ENCODE data around the gene NUBPL.
"Not testable (repeated sequence)": the region's sequence is repeated elsewhere in the genome, so short reads cannot be mapped to it uniquely, and the experiment has no call there.

NUBPL gene

GRCh38 chr14:31884776-31885379 is 323.7 kb downstream of the NUBPL start:
- H3K4me3 ChIP-seq (ENCODE audit: low read depth in 1 of 2, low read length in 2 of 2), result no peak overlapping the region
- no peaks in the 10 kb centered on the region for H3K27me3 ChIP-seq (ENCODE audit: low read depth, low read length)
- H3K27ac ChIP-seq (ENCODE audit: low read length), result no peak overlapping the region
- no peaks in the 10 kb centered on the region for H3K36me3 ChIP-seq (ENCODE audit: control insufficient read depth in 1 of 2, insufficient read depth in 2 of 2, low read length in 2 of 2)
- no peaks in the 10 kb centered on the region for H3K4me1 ChIP-seq (ENCODE audit: control insufficient read depth in 1 of 2, insufficient read depth in 2 of 2, low read length in 2 of 2)
- no peaks in the 10 kb centered on the region for H3K9me3 ChIP-seq (ENCODE audit: control insufficient read depth in 1 of 2, low read length in 2 of 2)

GRCh38 chr14:31886156-31886835 is 325.1 kb downstream of the NUBPL start:
- Histone ChIP-seq H3K36me3 (ENCODE audit: control insufficient read depth in 1 of 2, insufficient read depth in 2 of 2, low read length in 2 of 2) (no peaks in the 10 kb centered on the region), H3K27me3 (ENCODE audit: low read depth, low read length) (no peaks in the 10 kb centered on the region), H3K4me1 (ENCODE audit: control insufficient read depth in 1 of 2, insufficient read depth in 2 of 2, low read length in 2 of 2) (no peaks in the 10 kb centered on the region), H3K9me3 (ENCODE audit: control insufficient read depth in 1 of 2, low read length in 2 of 2) (no peaks in the 10 kb centered on the region), H3K27ac (ENCODE audit: low read length) (no peak overlapping the region), H3K4me3 (ENCODE audit: low read depth in 1 of 2, low read length in 2 of 2) (no peak overlapping the region)

- Histone ChIP-seq H3K4me1 (ENCODE audit: control insufficient read depth in 1 of 2, insufficient read depth in 2 of 2, low read length in 2 of 2) (peaks cover 0 to 2% of the 10 kb centered on the region in 2 donors), H3K36me3 (ENCODE audit: control insufficient read depth in 1 of 2, insufficient read depth in 2 of 2, low read length in 2 of 2) (no peaks in the 10 kb centered on the region), H3K27ac (ENCODE audit: low read length) (no peak overlapping the region), H3K9me3 (ENCODE audit: control insufficient read depth in 1 of 2, low read length in 2 of 2) (no peaks in the 10 kb centered on the region), H3K27me3 (ENCODE audit: low read depth, low read length) (no peaks in the 10 kb centered on the region), H3K4me3 (ENCODE audit: low read depth in 1 of 2, low read length in 2 of 2) (no peak overlapping the region)
Measured at GRCh38 chr14:31887929-31888580, 326.9 kb downstream of the NUBPL start.

- Histone ChIP-seq H3K4me1 (ENCODE audit: control insufficient read depth in 1 of 2, insufficient read depth in 2 of 2, low read length in 2 of 2) (peaks cover 0 to 7% of the 10 kb centered on the region in 2 donors), H3K27me3 (ENCODE audit: low read depth, low read length) (no peaks in the 10 kb centered on the region), H3K36me3 (ENCODE audit: control insufficient read depth in 1 of 2, insufficient read depth in 2 of 2, low read length in 2 of 2) (no peaks in the 10 kb centered on the region), H3K27ac (ENCODE audit: low read length) (no peak overlapping the region), H3K4me3 (ENCODE audit: low read depth in 1 of 2, low read length in 2 of 2) (no peak overlapping the region), H3K9me3 (ENCODE audit: control insufficient read depth in 1 of 2, low read length in 2 of 2) (no peaks in the 10 kb centered on the region)
Measured at GRCh38 chr14:31889297-31889696, 328.1 kb downstream of the NUBPL start.

GRCh38 chr14:31890202-31890601 is 329.0 kb downstream of the NUBPL start:
- H3K27me3 ChIP-seq (ENCODE audit: low read depth, low read length); H3K36me3 ChIP-seq (ENCODE audit: control insufficient read depth in 1 of 2, insufficient read depth in 2 of 2, low read length in 2 of 2); H3K9me3 ChIP-seq (ENCODE audit: control insufficient read depth in 1 of 2, low read length in 2 of 2); H3K4me3 ChIP-seq (ENCODE audit: low read depth in 1 of 2, low read length in 2 of 2); H3K27ac ChIP-seq (ENCODE audit: low read length); H3K4me1 ChIP-seq (ENCODE audit: control insufficient read depth in 1 of 2, insufficient read depth in 2 of 2, low read length in 2 of 2): not testable (repeated sequence)

- Histone ChIP-seq H3K4me3 (ENCODE audit: low read depth in 1 of 2, low read length in 2 of 2) (no peak overlapping the region), H3K27me3 (ENCODE audit: low read depth, low read length) (no peaks in the 10 kb centered on the region), H3K4me1 (ENCODE audit: control insufficient read depth in 1 of 2, insufficient read depth in 2 of 2, low read length in 2 of 2) (peaks cover 0 to 7% of the 10 kb centered on the region in 2 donors), H3K36me3 (ENCODE audit: control insufficient read depth in 1 of 2, insufficient read depth in 2 of 2, low read length in 2 of 2) (no peaks in the 10 kb centered on the region), H3K9me3 (ENCODE audit: control insufficient read depth in 1 of 2, low read length in 2 of 2) (no peaks in the 10 kb centered on the region), H3K27ac (ENCODE audit: low read length) (no peak overlapping the region)
Measured at GRCh38 chr14:31893221-31893757, 332.1 kb downstream of the NUBPL start.

GRCh38 chr14:31894351-31894750 is 333.1 kb downstream of the NUBPL start:
- H3K27ac ChIP-seq (ENCODE audit: low read length), result no peak overlapping the region
- peaks cover 0 to 7% of the 10 kb centered on the region in 2 donors for H3K4me1 ChIP-seq (ENCODE audit: control insufficient read depth in 1 of 2, insufficient read depth in 2 of 2, low read length in 2 of 2)
- H3K4me3 ChIP-seq (ENCODE audit: low read depth in 1 of 2, low read length in 2 of 2), result no peak overlapping the region
- H3K27me3 ChIP-seq (ENCODE audit: low read depth, low read length), result no peaks in the 10 kb centered on the region
- H3K36me3 ChIP-seq (ENCODE audit: control insufficient read depth in 1 of 2, insufficient read depth in 2 of 2, low read length in 2 of 2), result no peaks in the 10 kb centered on the region
- H3K9me3 ChIP-seq (ENCODE audit: control insufficient read depth in 1 of 2, low read length in 2 of 2), result no peaks in the 10 kb centered on the region

- Histone ChIP-seq H3K36me3 (ENCODE audit: control insufficient read depth in 1 of 2, insufficient read depth in 2 of 2, low read length in 2 of 2) (no peaks in the 10 kb centered on the region), H3K4me1 (ENCODE audit: control insufficient read depth in 1 of 2, insufficient read depth in 2 of 2, low read length in 2 of 2) (peaks cover 0 to 7% of the 10 kb centered on the region in 2 donors), H3K27ac (ENCODE audit: low read length) (no peak overlapping the region), H3K9me3 (ENCODE audit: control insufficient read depth in 1 of 2, low read length in 2 of 2) (no peaks in the 10 kb centered on the region), H3K27me3 (ENCODE audit: low read depth, low read length) (no peaks in the 10 kb centered on the region), H3K4me3 (ENCODE audit: low read depth in 1 of 2, low read length in 2 of 2) (no peak overlapping the region)
Measured at GRCh38 chr14:31895206-31895605, 334.0 kb downstream of the NUBPL start.

GRCh38 chr14:31895646-31896045 is 334.4 kb downstream of the NUBPL start:
- H3K4me3 ChIP-seq (ENCODE audit: low read depth in 1 of 2, low read length in 2 of 2), result no peak overlapping the region
- no peaks in the 10 kb centered on the region for H3K27me3 ChIP-seq (ENCODE audit: low read depth, low read length)
- no peaks in the 10 kb centered on the region for H3K9me3 ChIP-seq (ENCODE audit: control insufficient read depth in 1 of 2, low read length in 2 of 2)
- H3K27ac ChIP-seq (ENCODE audit: low read length), result no peak overlapping the region
- H3K36me3 ChIP-seq (ENCODE audit: control insufficient read depth in 1 of 2, insufficient read depth in 2 of 2, low read length in 2 of 2), result no peaks in the 10 kb centered on the region
- H3K4me1 ChIP-seq (ENCODE audit: control insufficient read depth in 1 of 2, insufficient read depth in 2 of 2, low read length in 2 of 2), result peaks cover 0 to 7% of the 10 kb centered on the region in 2 donors

- H3K36me3 ChIP-seq (ENCODE audit: control insufficient read depth in 1 of 2, insufficient read depth in 2 of 2, low read length in 2 of 2), result no peaks in the 10 kb centered on the region
- H3K9me3 ChIP-seq (ENCODE audit: control insufficient read depth in 1 of 2, low read length in 2 of 2), result no peaks in the 10 kb centered on the region
- peaks cover 0 to 7% of the 10 kb centered on the region in 2 donors for H3K4me1 ChIP-seq (ENCODE audit: control insufficient read depth in 1 of 2, insufficient read depth in 2 of 2, low read length in 2 of 2)
- H3K27ac ChIP-seq (ENCODE audit: low read length), result no peak overlapping the region
- H3K27me3 ChIP-seq (ENCODE audit: low read depth, low read length), result no peaks in the 10 kb centered on the region
- H3K4me3 ChIP-seq (ENCODE audit: low read depth in 1 of 2, low read length in 2 of 2), result no peak overlapping the region
Measured at GRCh38 chr14:31897581-31898186, 336.5 kb downstream of the NUBPL start.

- Histone ChIP-seq H3K36me3 (ENCODE audit: control insufficient read depth in 1 of 2, insufficient read depth in 2 of 2, low read length in 2 of 2) (no peaks in the 10 kb centered on the region), H3K27ac (ENCODE audit: low read length) (no peak overlapping the region), H3K4me1 (ENCODE audit: control insufficient read depth in 1 of 2, insufficient read depth in 2 of 2, low read length in 2 of 2) (no peaks in the 10 kb centered on the region), H3K27me3 (ENCODE audit: low read depth, low read length) (no peaks in the 10 kb centered on the region), H3K9me3 (ENCODE audit: control insufficient read depth in 1 of 2, low read length in 2 of 2) (no peaks in the 10 kb centered on the region), H3K4me3 (ENCODE audit: low read depth in 1 of 2, low read length in 2 of 2) (no peak overlapping the region)
Measured at GRCh38 chr14:31898838-31899528, 337.8 kb downstream of the NUBPL start.
